HG03060 (cell line): Measurements from ENCODE around the gene ABCA13.

Experiments used
- ATAC-seq: cut with Tn5 transposase; IDR thresholded peaks from one replicate; pipeline ENCODE4 v1.9.1; 2021; ENCODE audit warnings: low read depth, moderate number of reproducible peaks; ENCODE audit not compliant: unreplicated experiment

Gene ABCA13

GRCh38 chr7:48350515-48350914, 179.3 kb downstream of the ABCA13 start:
- no peak for ATAC-seq

- ATAC-seq: no peak
These were observed 180.6 kb downstream of the ABCA13 start for GRCh38 chr7:48351900-48352299.

- no peak for ATAC-seq
These were observed 184.1 kb downstream of the ABCA13 start for GRCh38 chr7:48355346-48355745.

GRCh38 chr7:48360574-48360973, 189.3 kb downstream of the ABCA13 start:
- ATAC-seq: no peak

GRCh38 chr7:48363174-48363573, 191.9 kb downstream of the ABCA13 start:
- no peak for ATAC-seq

- ATAC-seq: no peak
These were observed 193.8 kb downstream of the ABCA13 start for GRCh38 chr7:48365010-48365409.

GRCh38 chr7:48366096-48366495, 194.8 kb downstream of the ABCA13 start:
- no peak for ATAC-seq

- no peak for ATAC-seq
These were observed 205.0 kb downstream of the ABCA13 start for GRCh38 chr7:48376263-48376662.

GRCh38 chr7:48380921-48381320, 209.7 kb downstream of the ABCA13 start:
- no peak for ATAC-seq

GRCh38 chr7:48381571-48381970, 210.3 kb downstream of the ABCA13 start:
- ATAC-seq: no peak

- no peak for ATAC-seq
These were observed 213.0 kb downstream of the ABCA13 start for GRCh38 chr7:48384180-48384752.

GRCh38 chr7:48387932-48388331, 216.7 kb downstream of the ABCA13 start:
- ATAC-seq: no peak

GRCh38 chr7:48388911-48389310, 217.7 kb downstream of the ABCA13 start:
- ATAC-seq: no peak

- no peak for ATAC-seq
These were observed 218.7 kb downstream of the ABCA13 start for GRCh38 chr7:48389977-48390376.

GRCh38 chr7:48390388-48391327, 219.4 kb downstream of the ABCA13 start:
- no peak for ATAC-seq

GRCh38 chr7:48398191-48398590, 226.9 kb downstream of the ABCA13 start:
- no peak for ATAC-seq

- no peak for ATAC-seq
These were observed 231.5 kb downstream of the ABCA13 start for GRCh38 chr7:48402721-48403120.

GRCh38 chr7:48408731-48409130, 237.5 kb downstream of the ABCA13 start:
- no peak for ATAC-seq

- no peak for ATAC-seq
These were observed 240.4 kb downstream of the ABCA13 start for GRCh38 chr7:48411619-48412018.

- no peak for ATAC-seq
These were observed 242.9 kb downstream of the ABCA13 start for GRCh38 chr7:48414011-48414732.

- no peak for ATAC-seq
These were observed 245.2 kb downstream of the ABCA13 start for GRCh38 chr7:48416327-48416908.
